ENCODE results near the gene LAMA2. TPM values are rescaled to one million over a fixed set of nuclear protein-coding genes. Genes with fewer than 3 reads are reported as not detected.

Gene LAMA2
- total RNA-seq, 1 experiment from 2014 or later = 4.2 TPM

DNA sequence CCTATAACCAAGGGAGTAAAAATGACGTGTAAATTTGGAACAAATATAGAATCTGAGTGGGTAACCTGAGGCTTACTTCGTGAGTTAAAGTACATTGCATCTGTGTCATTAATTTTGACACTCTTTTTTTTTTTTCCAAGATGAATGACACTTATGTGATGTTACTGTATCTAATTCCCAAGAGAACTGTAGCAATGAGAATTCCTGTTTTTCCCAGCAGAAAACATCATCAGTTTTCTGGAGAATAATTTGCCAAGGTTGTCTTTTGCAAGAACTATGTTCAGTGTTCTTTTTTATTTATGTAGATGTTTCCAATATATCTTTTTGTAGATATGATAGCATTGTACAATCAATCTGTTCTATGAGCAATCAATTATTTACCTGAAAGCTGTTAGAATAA is 543.4 kb downstream of the LAMA2 start:
- Histone ChIP-seq H2BK5ac (ENCODE audit: insufficient read length, low read length) (no peak overlapping the region), H2AFZ (ENCODE audit: low read length) (no peak overlapping the region), H3K9ac (ENCODE audit: extremely low read depth, insufficient read length, low read length) (no peak overlapping the region), H2BK15ac (ENCODE audit: low read depth, low read length) (no peak overlapping the region), H3K79me2 (ENCODE audit: insufficient read depth, low read length) (no peaks in the 10 kb centered on the region), H3K27me3 (ENCODE audit: insufficient read depth, low read length) (no peaks in the 10 kb centered on the region), H2BK20ac (ENCODE audit: low read depth, low read length, poor library complexity, severe bottlenecking) (no peak overlapping the region), H3K56ac (ENCODE audit: insufficient read length, low read depth, low read length) (no peak overlapping the region), H3K18ac (ENCODE audit: insufficient read length, low read depth, low read length) (no peak overlapping the region), H2BK12ac (ENCODE audit: insufficient read length, low read depth, low read length) (no peak overlapping the region), H4K20me1 (ENCODE audit: control insufficient read depth, insufficient read depth, insufficient read length) (no peaks in the 10 kb centered on the region), H3K23ac (ENCODE audit: insufficient read length, low read depth, low read length) (no peak overlapping the region), H2AK5ac (ENCODE audit: insufficient read length, low read length) (no peak overlapping the region), H3K23me2 (ENCODE audit: insufficient read length, low read depth, low read length, poor library complexity, severe bottlenecking) (no peaks in the 10 kb centered on the region), H3K4me1 (ENCODE audit: insufficient read depth, low read length) (no peaks in the 10 kb centered on the region), H4K5ac (ENCODE audit: insufficient read length, low read depth, low read length) (no peak overlapping the region), H3K9me3 (ENCODE audit: control insufficient read depth, low read depth, low read length) (no peaks in the 10 kb centered on the region), H4K8ac (replicated peaks; ENCODE audit: insufficient read length, low read depth, low read length) (no peak overlapping the region), H3T11ph (ENCODE audit: low read length) (no peak overlapping the region), H4K91ac (ENCODE audit: insufficient read length, low read depth, low read length) (no peak overlapping the region), H3K14ac (ENCODE audit: insufficient read depth, low read length) (no peak overlapping the region), H3K4me2 (ENCODE audit: insufficient read depth, insufficient read length, low read length) (no peak overlapping the region), H3K79me1 (ENCODE audit: insufficient read depth, low read depth, low read length, poor library complexity, severe bottlenecking) (no peaks in the 10 kb centered on the region), H3K27ac (ENCODE audit: insufficient read length, low read depth, low read length) (no peak overlapping the region), H3K4ac (ENCODE audit: low read depth, low read length) (no peak overlapping the region), H2BK120ac (ENCODE audit: low read depth, low read length, poor library complexity, severe bottlenecking) (no peak overlapping the region)
- TF ChIP-seq, protein P1, sequence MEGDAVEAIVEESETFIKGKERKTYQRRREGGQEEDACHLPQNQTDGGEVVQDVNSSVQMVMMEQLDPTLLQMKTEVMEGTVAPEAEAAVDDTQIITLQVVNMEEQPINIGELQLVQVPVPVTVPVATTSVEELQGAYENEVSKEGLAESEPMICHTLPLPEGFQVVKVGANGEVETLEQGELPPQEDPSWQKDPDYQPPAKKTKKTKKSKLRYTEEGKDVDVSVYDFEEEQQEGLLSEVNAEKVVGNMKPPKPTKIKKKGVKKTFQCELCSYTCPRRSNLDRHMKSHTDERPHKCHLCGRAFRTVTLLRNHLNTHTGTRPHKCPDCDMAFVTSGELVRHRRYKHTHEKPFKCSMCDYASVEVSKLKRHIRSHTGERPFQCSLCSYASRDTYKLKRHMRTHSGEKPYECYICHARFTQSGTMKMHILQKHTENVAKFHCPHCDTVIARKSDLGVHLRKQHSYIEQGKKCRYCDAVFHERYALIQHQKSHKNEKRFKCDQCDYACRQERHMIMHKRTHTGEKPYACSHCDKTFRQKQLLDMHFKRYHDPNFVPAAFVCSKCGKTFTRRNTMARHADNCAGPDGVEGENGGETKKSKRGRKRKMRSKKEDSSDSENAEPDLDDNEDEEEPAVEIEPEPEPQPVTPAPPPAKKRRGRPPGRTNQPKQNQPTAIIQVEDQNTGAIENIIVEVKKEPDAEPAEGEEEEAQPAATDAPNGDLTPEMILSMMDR (conservative IDR thresholded peaks at IDR 0.05) = no peak
- no peaks in the 10 kb centered on the region for H3K9me3 Mint-ChIP-seq
- H3K36me3 Mint-ChIP-seq (ENCODE audit: insufficient read depth in 1 of 3, low read depth in 3 of 3) = no peaks in the 10 kb centered on the region
- WGBS (ENCODE audit: extremely low coverage, insufficient read length, low lambda C conversion rate) = no CpG with 5 or more reads among the region's 2 CpGs
- no peak for DNase-seq
- no peaks in the 10 kb centered on the region for H3K27me3 Mint-ChIP-seq (ENCODE audit: low read depth)
- no peaks in the 10 kb centered on the region for H3K4me1 Mint-ChIP-seq
- 0 out of 7 replicates have a peak overlapping the region, but pooled peaks of 1 of the 3 experiments have one; percentile 17 for H3K27ac Mint-ChIP-seq
- no peak overlapping the region for H3K4me3 Mint-ChIP-seq
